GM21528 (cell line): ENCODE measurements around the gene DGLUCY.
"Not testable (repeated sequence)": the region's sequence is repeated elsewhere in the genome, so short reads cannot be mapped to it uniquely, and the experiment has no call there.

Source experiments
- ATAC-seq: cut with Tn5 transposase; IDR thresholded peaks from one replicate; pipeline ENCODE4 v1.9.1; 2021; ENCODE audit warnings: mild to moderate bottlenecking, moderate library complexity; ENCODE audit not compliant: unreplicated experiment, low FRiP score

Gene DGLUCY, protein sequence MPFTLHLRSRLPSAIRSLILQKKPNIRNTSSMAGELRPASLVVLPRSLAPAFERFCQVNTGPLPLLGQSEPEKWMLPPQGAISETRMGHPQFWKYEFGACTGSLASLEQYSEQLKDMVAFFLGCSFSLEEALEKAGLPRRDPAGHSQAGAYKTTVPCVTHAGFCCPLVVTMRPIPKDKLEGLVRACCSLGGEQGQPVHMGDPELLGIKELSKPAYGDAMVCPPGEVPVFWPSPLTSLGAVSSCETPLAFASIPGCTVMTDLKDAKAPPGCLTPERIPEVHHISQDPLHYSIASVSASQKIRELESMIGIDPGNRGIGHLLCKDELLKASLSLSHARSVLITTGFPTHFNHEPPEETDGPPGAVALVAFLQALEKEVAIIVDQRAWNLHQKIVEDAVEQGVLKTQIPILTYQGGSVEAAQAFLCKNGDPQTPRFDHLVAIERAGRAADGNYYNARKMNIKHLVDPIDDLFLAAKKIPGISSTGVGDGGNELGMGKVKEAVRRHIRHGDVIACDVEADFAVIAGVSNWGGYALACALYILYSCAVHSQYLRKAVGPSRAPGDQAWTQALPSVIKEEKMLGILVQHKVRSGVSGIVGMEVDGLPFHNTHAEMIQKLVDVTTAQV

DNA sequence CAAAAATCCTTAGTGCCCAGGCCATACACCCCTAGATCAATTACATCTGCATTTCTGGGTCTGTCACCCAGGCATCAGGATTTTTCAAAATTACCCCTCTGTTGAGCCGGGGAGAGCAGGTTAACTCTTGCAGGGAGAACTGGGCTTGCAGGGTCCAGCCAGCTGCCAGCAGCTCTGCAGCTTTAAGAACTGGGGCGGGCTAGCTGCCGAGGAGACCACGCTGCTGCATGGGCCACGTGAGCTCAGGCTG, at the start of gene DGLUCY:
Gene DGLUCY (plus strand): TSS at position 245 of the 250 bp plus-strand sequence. CDS start 46,222 bp downstream, outside the sequence.
- ATAC-seq, result no peak

GRCh38 chr14:91065266-91065665, 48.6 kb upstream of the DGLUCY start:
- no peak for ATAC-seq

- ATAC-seq, result no peak
These were observed 46.7 kb upstream of the DGLUCY start for GRCh38 chr14:91067186-91067585.

DNA sequence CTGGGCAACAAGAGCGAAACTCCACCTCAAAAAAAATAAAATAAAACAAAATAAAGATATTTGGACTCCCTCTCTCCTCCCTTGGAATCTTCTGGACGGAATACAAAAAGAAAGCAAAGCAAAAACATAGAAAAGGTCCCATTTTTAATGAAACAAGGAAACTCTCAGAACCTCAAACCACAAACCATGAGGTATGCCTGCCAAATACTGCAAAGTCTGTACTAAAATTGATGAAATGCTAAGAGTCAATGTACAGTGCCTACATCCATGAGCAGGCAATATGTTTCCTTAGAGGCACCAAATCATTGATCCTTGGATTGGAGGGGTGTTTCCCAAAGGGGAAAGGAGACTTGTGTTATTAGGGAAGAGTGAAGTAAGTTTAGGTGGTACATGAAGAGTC, 45.2 kb upstream of the DGLUCY start:
- ATAC-seq, result no peak

GRCh38 chr14:91070572-91070971, 43.3 kb upstream of the DGLUCY start:
- ATAC-seq, result no peak

GRCh38 chr14:91075553-91075952, 38.3 kb upstream of the DGLUCY start:
- no peak for ATAC-seq

DNA sequence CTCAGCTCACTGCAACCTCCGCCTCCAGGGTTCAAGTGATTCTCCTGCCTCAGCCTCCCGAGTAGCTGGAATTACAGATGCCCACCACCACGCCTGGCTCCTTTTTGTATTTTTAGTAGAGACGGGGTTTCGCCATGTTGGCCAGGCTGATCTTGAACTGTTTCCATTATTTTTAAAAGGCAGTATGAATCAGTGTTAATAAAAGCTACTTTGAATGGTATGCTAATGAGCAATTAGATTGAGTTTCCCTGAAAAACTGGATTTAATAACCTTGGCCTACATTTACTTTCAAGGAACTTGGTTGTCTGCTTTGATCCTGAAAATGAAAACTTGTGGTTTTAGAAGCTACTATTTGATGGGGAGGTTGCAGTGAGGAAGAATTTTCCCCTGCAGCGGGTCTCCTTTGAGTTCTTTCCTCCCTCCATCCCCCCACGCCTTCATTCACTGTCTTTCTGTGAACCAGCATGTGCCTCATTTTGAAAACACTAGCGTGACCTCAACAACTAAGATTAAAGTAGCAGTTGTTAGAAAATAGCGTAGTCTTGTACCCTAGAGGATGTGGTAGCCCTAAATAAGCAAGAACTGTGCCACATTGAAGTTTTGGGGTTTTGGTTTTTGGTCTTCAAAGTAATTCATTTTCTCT, 35.7 kb upstream of the DGLUCY start:
- no peak for ATAC-seq

DNA sequence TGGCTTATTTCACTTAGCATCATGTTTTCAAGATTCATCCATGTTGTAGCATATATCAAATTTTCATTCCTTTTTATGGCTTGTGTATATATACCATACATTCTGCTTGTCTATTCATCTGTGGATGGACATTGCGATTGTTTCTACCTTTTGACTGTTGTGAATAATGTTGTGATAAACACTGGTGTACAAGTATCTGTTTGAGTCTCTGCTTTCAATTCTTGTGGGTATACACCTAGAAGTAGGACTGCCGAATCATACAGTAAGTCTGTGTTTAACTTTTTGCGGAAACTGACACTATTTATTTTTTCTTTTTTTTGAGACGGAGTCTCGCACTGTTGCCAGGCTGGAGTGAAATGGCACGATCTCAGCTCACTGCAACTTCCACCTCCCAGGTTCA, 33.8 kb upstream of the DGLUCY start:
- ATAC-seq, result no peak

DNA sequence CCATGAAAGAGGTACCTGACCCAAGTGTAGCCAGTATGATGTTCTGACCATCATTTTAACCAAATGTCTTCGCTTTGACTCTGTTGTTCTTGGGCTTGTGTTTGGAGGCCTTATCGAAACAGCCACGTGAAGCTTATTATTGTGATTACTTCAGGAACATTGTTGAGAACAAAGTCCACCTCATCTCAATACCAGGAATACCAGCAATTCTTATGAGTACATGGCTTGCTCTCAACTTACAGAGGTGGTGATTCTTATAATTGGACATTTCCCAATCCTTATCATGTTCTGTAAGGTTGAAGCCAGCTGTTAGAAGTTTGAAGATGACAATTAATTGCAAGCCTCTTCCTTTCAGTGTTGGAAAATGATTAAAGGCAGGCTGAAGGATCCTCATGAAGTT, 31.6 kb upstream of the DGLUCY start:
- no peak for ATAC-seq

DNA sequence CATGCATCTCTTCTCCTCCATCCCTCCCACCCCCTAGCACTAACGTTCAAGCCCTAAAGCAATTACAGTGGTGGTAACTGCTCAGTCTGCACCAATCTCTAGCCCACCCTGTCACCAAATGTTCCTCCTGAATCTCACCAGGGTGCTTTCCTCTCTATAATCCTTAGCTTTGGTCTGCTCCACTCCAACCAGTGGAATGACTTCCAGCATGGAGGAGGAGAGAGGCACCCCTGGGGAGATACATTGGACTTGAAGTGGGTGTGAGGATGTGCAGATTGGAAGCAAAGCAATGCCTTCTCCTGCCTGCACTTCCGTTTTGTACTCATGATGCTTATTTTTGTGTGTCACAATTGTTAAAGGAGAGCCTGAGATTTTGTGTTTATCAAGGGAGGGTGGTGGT, 29.4 kb upstream of the DGLUCY start:
- ATAC-seq, result no peak

DNA sequence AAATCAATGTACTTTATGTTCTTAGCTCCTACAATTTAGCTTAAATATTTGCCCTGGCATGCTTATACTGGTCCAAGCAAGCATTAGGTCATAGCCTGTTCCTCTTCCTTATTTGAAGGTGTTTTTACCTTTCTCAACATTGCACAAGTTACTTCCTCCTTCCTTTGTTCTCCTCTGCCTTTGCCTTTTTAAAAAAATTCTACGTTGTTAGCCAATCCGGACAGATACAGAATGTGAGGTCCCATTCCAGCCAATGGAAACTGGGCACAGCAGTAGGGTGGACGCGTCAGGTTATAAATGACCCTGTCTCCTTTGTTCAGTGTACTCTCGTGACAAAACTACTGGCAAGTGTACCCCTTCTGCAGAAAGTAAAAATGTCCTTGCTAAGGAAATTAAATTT, 26.4 kb upstream of the DGLUCY start:
- ATAC-seq, result not testable (repeated sequence)

- ATAC-seq, result no peak
These were observed 25.2 kb upstream of the DGLUCY start for GRCh38 chr14:91088585-91089235.

DNA sequence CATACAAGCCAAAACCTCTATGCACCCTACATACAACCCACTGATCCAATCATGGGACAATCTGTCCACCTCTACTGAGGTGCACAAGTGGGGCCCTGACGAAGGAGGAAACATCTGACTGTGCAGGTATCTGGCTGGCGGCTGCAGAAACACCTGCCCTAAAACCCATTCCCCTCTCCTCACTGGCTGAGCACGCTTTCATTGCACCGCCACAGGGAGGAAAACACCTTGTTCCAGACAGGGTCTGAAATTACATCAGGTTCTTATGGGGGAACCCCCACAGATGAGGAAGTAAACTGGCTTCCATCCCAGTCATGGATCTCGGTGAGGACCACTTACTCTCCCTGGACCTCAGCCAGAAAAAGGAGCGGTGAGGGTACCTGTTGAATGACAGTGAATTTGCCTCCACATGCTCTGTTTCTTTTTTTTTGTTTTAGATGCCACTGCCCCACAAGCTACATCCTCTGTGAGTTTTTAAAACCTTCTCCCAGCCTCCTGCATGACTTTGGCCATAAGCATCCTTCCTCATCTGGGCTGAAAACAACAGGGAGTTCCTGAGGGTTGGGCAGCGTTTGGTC, 23.8 kb upstream of the DGLUCY start:
- ATAC-seq, result no peak

GRCh38 chr14:91090743-91091142, 23.1 kb upstream of the DGLUCY start:
- no peak for ATAC-seq

GRCh38 chr14:91092073-91092472, 21.8 kb upstream of the DGLUCY start:
- no peak for ATAC-seq

DNA sequence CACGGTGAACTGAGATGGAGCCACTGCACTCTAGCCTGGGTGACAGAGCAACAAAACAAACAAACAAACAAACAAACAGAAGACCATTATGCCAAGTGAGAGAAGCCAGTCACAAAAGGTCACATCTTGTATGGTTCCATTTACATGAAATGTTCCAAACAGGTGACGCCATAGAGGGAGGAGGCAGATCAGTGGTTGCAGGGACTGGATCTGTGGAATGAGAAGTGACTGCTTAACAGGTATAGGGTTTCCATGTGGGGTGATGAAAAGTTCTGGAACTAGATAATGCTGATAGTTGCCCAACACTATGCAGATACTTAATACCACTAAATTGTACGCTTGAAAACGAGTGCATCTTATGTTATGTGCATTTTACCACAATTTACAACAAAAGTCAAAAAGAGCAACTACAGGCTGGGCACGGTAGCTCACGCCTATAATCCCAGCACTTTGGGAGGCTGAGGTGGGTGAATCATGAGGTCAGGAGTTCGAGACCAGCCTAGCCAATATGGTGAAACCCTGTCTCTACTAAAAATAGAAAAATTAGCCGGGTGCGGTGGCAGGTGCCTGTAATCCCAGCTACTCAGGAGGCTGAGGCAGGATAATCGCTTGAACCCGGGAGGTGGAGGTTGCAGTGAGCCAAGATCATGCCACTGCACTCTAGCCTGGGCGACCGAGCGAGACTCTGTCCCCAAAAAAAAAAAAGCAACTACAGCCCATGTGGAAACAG, 20.0 kb upstream of the DGLUCY start:
- ATAC-seq, result not testable (repeated sequence)

- no peak for ATAC-seq
These were observed 19.1 kb upstream of the DGLUCY start for GRCh38 chr14:91094772-91095171.

- ATAC-seq, result no peak
These were observed 18.7 kb upstream of the DGLUCY start for GRCh38 chr14:91095178-91095577.

DNA sequence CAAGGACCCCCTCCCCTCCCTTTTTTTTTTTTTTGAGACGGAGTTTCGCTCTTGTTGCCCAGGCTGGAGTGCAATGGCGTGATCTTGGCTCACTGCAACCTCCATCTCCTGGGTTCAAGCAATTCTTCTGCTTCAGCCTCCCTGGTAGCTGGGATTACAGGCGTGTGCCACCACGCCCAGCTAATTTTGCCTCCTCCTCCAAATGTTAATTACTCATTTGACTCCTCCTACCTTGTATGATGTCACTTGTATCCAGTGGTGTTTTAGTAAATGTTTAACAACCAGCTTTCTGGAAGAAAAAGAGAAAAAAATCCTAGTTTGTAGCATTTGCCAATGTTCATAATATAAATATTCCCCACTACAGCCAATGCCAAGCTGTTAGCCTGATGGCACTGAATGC, 16.2 kb upstream of the DGLUCY start:
- ATAC-seq, result not testable (repeated sequence)

DNA sequence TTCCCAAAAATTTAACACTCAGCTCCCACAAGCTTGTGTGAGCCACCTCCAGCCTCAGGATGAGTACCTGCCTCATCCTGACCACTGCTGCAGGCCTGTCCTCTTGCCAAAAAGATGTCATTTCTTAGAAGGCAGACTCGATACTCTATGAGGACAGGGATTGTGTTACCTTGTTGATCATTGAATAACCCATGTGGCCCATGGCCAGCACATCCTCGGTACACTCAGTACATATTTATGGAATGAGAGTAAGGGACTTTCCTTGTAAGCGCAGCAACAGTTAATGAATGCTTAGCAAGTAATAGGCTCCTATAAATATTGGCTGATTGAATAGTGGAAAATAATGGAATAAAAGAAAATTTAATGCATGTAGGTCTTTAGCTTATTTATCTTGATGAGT, 15.3 kb upstream of the DGLUCY start:
- ATAC-seq, result no peak
